A673 (cell line): ENCODE results near the gene DDX55. TPM values are rescaled to one million over a fixed set of nuclear protein-coding genes. Genes with fewer than 3 reads are reported as not detected.

Experiments used
- BruUV-seq: library from RNA; stranded (reverse); fragments of 400-500 nt; replicated peaks from 2 replicates; lab custom pipeline; 2021; lab: Mats Ljungman, UMichigan
- CTCF ChIA-PET: fragments of 300-600 bp; sonication (Branson Sonifier 250); formaldehyde crosslinking; loops from one replicate; lab custom pipeline; 2022; ENCODE audit warnings: antibody characterized with exemption; lab: Charles Lee
- POLR2A ChIA-PET: fragments of 300-600 bp; sonication (Branson Sonifier 250); formaldehyde crosslinking; loops from one replicate; lab custom pipeline; 2022; ENCODE audit warnings: antibody characterized with exemption; ENCODE audit not compliant: low non-redundant PET; lab: Charles Lee
- DNase-seq: peaks from one replicate; pipeline ENCODE4 v3.0.0-alpha.2; 2015; ENCODE audit warnings: low spot score
- H3K27ac ChIP-seq: fragments of 200-600 bp; sonication (generic); 2 replicates; pipeline ENCODE4 v1.5.1; 2016; ENCODE audit warnings: mixed run types, low read depth, mild to moderate bottlenecking, mixed read lengths, antibody characterized with exemption, low read length; ENCODE audit not compliant: poor library complexity, severe bottlenecking
- H3K27me3 ChIP-seq: fragments of 200-600 bp; sonication (generic); replicated peaks from 2 replicates; pipeline ENCODE4 v1.6.1; 2017; ENCODE audit warnings: mixed run types, low read depth, mild to moderate bottlenecking, mixed read lengths, antibody characterized with exemption, low read length; ENCODE audit not compliant: insufficient read depth, poor library complexity
- H3K36me3 ChIP-seq: fragments of 200-600 bp; sonication (generic); 2 replicates; pipeline ENCODE4 v1.6.1; 2016; ENCODE audit warnings: mixed run types, mild to moderate bottlenecking, mixed read lengths, antibody characterized with exemption, low read length; ENCODE audit not compliant: insufficient read depth, poor library complexity, severe bottlenecking
- H3K4me1 ChIP-seq: fragments of 200-600 bp; sonication (generic); 2 replicates; pipeline ENCODE4 v1.6.1; 2017; ENCODE audit warnings: mixed run types, mild to moderate bottlenecking, mixed read lengths, antibody characterized with exemption, low read length; ENCODE audit not compliant: insufficient read depth, poor library complexity, severe bottlenecking
- H3K4me3 ChIP-seq: fragments of 200-600 bp; sonication (generic); 2 replicates; pipeline ENCODE4 v1.5.1; 2016; ENCODE audit warnings: low read depth, mixed run types, mild to moderate bottlenecking, mixed read lengths, low read length; ENCODE audit not compliant: poor library complexity, severe bottlenecking
- H3K9me3 ChIP-seq: fragments of 200-600 bp; sonication (generic); 2 replicates; pipeline ENCODE4 v1.6.1; 2016; ENCODE audit warnings: mixed run types, low read depth, mild to moderate bottlenecking, mixed read lengths, antibody characterized with exemption, low read length; ENCODE audit not compliant: poor library complexity, severe bottlenecking
- EZH2 ChIP-seq: fragments of 200-600 bp; sonication (generic); IDR thresholded peaks from 2 replicates; pipeline ENCODE4 v1.6.1; 2017; ENCODE audit warnings: borderline replicate concordance, low read depth, mild to moderate bottlenecking, mixed read lengths, antibody characterized with exemption, low read length; ENCODE audit not compliant: poor library complexity, severe bottlenecking
- intact Hi-C: fragments of 100-400 bp; cut with micrococcal nuclease; formaldehyde crosslinking; loops from one replicate; pipeline ENCODE4 v1.10.0; 2022; ENCODE audit not compliant: unreplicated experiment
- total RNA-seq: library from RNA; stranded (reverse); gene quantifications from 2 replicates; pipeline ENCODE4 v1.2.3, GENCODE V29; 2021
- TF ChIP-seq, protein P1 (sequence below): fragments of 300-800, 200-600 bp; sonication (generic); conservative IDR thresholded peaks from 2 replicates; pipeline ENCODE4 v1.5.1; 2017; ENCODE audit warnings: low read depth, mild to moderate bottlenecking, antibody characterized with exemption, low read length, moderate library complexity, mixed read lengths

The DDX55 gene
- total RNA-seq, 1 experiment from 2014 or later, result 53.4 TPM

GRCh38 chr12:123580772-123581171, 21.1 kb upstream of the DDX55 start:
- Histone ChIP-seq H3K36me3 (no peaks in the 10 kb centered on the region), H3K9me3 (no peaks in the 10 kb centered on the region), H3K4me1 (peaks cover 4% of the 10 kb centered on the region), H3K27ac (no peak overlapping the region), H3K4me3 (no peak overlapping the region), H3K27me3 (no peaks in the 10 kb centered on the region)
- no TSS peak for BruUV-seq
- TF ChIP-seq, protein P1, sequence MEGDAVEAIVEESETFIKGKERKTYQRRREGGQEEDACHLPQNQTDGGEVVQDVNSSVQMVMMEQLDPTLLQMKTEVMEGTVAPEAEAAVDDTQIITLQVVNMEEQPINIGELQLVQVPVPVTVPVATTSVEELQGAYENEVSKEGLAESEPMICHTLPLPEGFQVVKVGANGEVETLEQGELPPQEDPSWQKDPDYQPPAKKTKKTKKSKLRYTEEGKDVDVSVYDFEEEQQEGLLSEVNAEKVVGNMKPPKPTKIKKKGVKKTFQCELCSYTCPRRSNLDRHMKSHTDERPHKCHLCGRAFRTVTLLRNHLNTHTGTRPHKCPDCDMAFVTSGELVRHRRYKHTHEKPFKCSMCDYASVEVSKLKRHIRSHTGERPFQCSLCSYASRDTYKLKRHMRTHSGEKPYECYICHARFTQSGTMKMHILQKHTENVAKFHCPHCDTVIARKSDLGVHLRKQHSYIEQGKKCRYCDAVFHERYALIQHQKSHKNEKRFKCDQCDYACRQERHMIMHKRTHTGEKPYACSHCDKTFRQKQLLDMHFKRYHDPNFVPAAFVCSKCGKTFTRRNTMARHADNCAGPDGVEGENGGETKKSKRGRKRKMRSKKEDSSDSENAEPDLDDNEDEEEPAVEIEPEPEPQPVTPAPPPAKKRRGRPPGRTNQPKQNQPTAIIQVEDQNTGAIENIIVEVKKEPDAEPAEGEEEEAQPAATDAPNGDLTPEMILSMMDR, result no peak
- TF ChIP-seq EZH2, result no peak
- ChIA-PET CTCF (no interaction called here), POLR2A (no interaction called here)
- DNase-seq, result no peak
- intact Hi-C loops, result loop anchor here (5.0 kb wide), 1 partner anchor 193 kb away; no protein-coding TSS in a partner anchor

GRCh38 chr12:123591702-123592481, 10.0 kb upstream of the DDX55 start:
- H3K27ac ChIP-seq, result no peak overlapping the region
- no TSS peak for BruUV-seq
- DNase-seq, result no peak
- intact Hi-C loops, result no loop called here
- ChIA-PET CTCF (no interaction called here), POLR2A (no interaction called here)
- H3K27me3 ChIP-seq, result no peaks in the 10 kb centered on the region
- no peaks in the 10 kb centered on the region for H3K9me3 ChIP-seq
- no peaks in the 10 kb centered on the region for H3K4me1 ChIP-seq
- TF ChIP-seq, protein P1, result no peak
- no peak for TF ChIP-seq EZH2
- no peak overlapping the region for H3K4me3 ChIP-seq
- peaks cover 89% of the 10 kb centered on the region for H3K36me3 ChIP-seq

DNA sequence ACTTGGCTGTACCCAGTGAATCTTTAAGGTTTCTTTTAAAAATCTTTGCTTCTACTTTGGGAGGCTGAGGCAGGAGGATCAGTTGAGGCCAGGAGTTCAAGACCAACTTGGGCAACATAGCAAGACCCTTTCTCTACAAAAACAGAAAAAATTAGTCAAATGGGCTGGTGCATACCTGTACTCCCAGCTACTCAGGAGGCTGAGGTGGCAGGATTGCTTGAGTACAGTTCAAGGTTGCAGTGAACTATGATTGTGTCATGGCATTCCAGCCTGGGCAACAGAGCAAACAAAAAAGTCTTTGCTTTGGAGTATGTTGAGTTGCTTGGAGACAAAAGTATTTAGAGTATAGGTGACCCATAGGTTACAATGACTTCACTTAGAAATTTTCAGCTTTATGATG, 6.2 kb upstream of the DDX55 start:
- no peak overlapping the region for H3K4me3 ChIP-seq
- H3K36me3 ChIP-seq, result peaks cover 70% of the 10 kb centered on the region
- H3K9me3 ChIP-seq, result no peaks in the 10 kb centered on the region
- intact Hi-C loops, result no loop called here
- BruUV-seq, result no TSS peak
- H3K27ac ChIP-seq, result no peak overlapping the region
- no peak for DNase-seq
- H3K27me3 ChIP-seq, result no peaks in the 10 kb centered on the region
- TF ChIP-seq, protein P1, result no peak
- no peak for TF ChIP-seq EZH2
- POLR2A ChIA-PET, result no interaction called here
- peaks cover under 1% of the 10 kb centered on the region for H3K4me1 ChIP-seq
- CTCF ChIA-PET, result no interaction called here
